ENCODE measurements around the gene PDPR. TPM values are rescaled to one million over a fixed set of nuclear protein-coding genes. Genes with fewer than 3 reads are reported as not detected.
"Not testable (repeated sequence)": the region's sequence is repeated elsewhere in the genome, so short reads cannot be mapped to it uniquely, and the experiment has no call there.

PDPR gene
- total and polyA plus RNA-seq, 8 donors = 6.8 to 15.2 (median 10.5) TPM

- FAIRE-seq; H3K9me3 ChIP-seq; intact Hi-C loops (cut with DNase I); H3K27me3 ChIP-seq; H3K4me1 ChIP-seq; H3K36me3 ChIP-seq: not testable (repeated sequence)
- Histone ChIP-seq H3K4me3 (peak overlapping the region in 2 of 4 donors; percentile 22 to 26), H3K27ac (peak overlapping the region in 1 of 4 donors; percentile 36)
- peak in 2 of 6 donors; percentile 20 to 22 for DNase-seq
- peak; percentile 88 to 96 (median 89) for ATAC-seq
- WGBS, 2 donors = 12 to 22% methylated on average over 12 to 23 of the region's 71 CpGs
Observed at GRCh38 chr16:70187858-70188607, 73.9 kb downstream of the PDPR start.

- H3K27ac ChIP-seq = peak overlapping the region in 1 of 4 donors; percentile 36
- H3K27me3 ChIP-seq; FAIRE-seq; H3K36me3 ChIP-seq; DNase-seq; intact Hi-C loops (cut with DNase I); H3K9me3 ChIP-seq; H3K4me1 ChIP-seq: not testable (repeated sequence)
- 2 to 5% methylated on average over 4 to 11 of the region's 22 CpGs for WGBS, 2 donors
- ATAC-seq = peak; percentile 71 to 81 (median 78)
- H3K4me3 ChIP-seq = peak overlapping the region in 1 of 4 donors; percentile 26
Observed at GRCh38 chr16:70188608-70188915, 74.4 kb downstream of the PDPR start.

- H3K4me3 ChIP-seq; intact Hi-C loops (cut with DNase I); H3K36me3 ChIP-seq; H3K27ac ChIP-seq; H3K9me3 ChIP-seq; H3K4me1 ChIP-seq; FAIRE-seq; H3K27me3 ChIP-seq; DNase-seq; ATAC-seq: not testable (repeated sequence)
- WGBS, 2 donors = no CpG with 5 or more reads among the region's 5 CpGs
Observed at GRCh38 chr16:70190574-70190973, 76.4 kb downstream of the PDPR start.

GRCh38 chr16:70196683-70197300 lies 82.7 kb downstream of the PDPR start:
- WGBS, 2 donors = 78 to 81% methylated on average over 8 of the region's 12 CpGs
- H3K9me3 ChIP-seq; H3K27me3 ChIP-seq; FAIRE-seq; H3K4me3 ChIP-seq; H3K4me1 ChIP-seq; intact Hi-C loops (cut with DNase I); H3K27ac ChIP-seq; H3K36me3 ChIP-seq: not testable (repeated sequence)
- DNase-seq (peak in 1 of 6 donors; percentile 27), ATAC-seq (peak in 2 of 4 donors; percentile 11 to 38)

- DNase-seq; intact Hi-C loops (cut with DNase I); H3K4me3 ChIP-seq; H3K36me3 ChIP-seq; H3K4me1 ChIP-seq; FAIRE-seq; ATAC-seq; H3K27ac ChIP-seq; H3K9me3 ChIP-seq; H3K27me3 ChIP-seq: not testable (repeated sequence)
- 81 to 97% methylated on average over 4 to 7 of the region's 7 CpGs for WGBS, 2 donors
Observed at GRCh38 chr16:70197611-70198010, 83.5 kb downstream of the PDPR start.

- FAIRE-seq; H3K27me3 ChIP-seq; H3K4me3 ChIP-seq; intact Hi-C loops (cut with DNase I); H3K36me3 ChIP-seq; H3K9me3 ChIP-seq; ATAC-seq; H3K4me1 ChIP-seq; H3K27ac ChIP-seq: not testable (repeated sequence)
- DNase-seq = peak in 1 of 6 donors; percentile 24
- WGBS, 2 donors = 89 to 90% methylated on average over 9 of the region's 9 CpGs
Observed at GRCh38 chr16:70198230-70198629, 84.1 kb downstream of the PDPR start.

- DNase-seq; H3K36me3 ChIP-seq; H3K27ac ChIP-seq; H3K27me3 ChIP-seq; H3K9me3 ChIP-seq; intact Hi-C loops (cut with DNase I); H3K4me3 ChIP-seq; FAIRE-seq; H3K4me1 ChIP-seq: not testable (repeated sequence)
- 56 to 64% methylated on average over 3 of the region's 3 CpGs for WGBS, 2 donors
- peak in 1 of 4 donors; percentile 37 for ATAC-seq
Observed at GRCh38 chr16:70198666-70199065, 84.5 kb downstream of the PDPR start.

- WGBS, 2 donors = 89 to 91% methylated on average over 9 of the region's 9 CpGs
- H3K9me3 ChIP-seq; H3K4me3 ChIP-seq; H3K27ac ChIP-seq; H3K27me3 ChIP-seq; H3K4me1 ChIP-seq; H3K36me3 ChIP-seq; intact Hi-C loops (cut with DNase I); FAIRE-seq; ATAC-seq: not testable (repeated sequence)
- peak in 1 of 6 donors; percentile 21 for DNase-seq
Observed at GRCh38 chr16:70199170-70199569, 85.0 kb downstream of the PDPR start.

GRCh38 chr16:70200063-70200462 lies 85.9 kb downstream of the PDPR start:
- H3K4me1 ChIP-seq; H3K4me3 ChIP-seq; H3K9me3 ChIP-seq; FAIRE-seq; intact Hi-C loops (cut with DNase I); H3K27me3 ChIP-seq; ATAC-seq; H3K36me3 ChIP-seq; H3K27ac ChIP-seq: not testable (repeated sequence)
- peak in 1 of 6 donors; percentile 5 for DNase-seq
- WGBS, 2 donors = 76 to 93% methylated on average over 7 to 8 of the region's 8 CpGs

- H3K4me3 ChIP-seq; H3K27ac ChIP-seq; H3K36me3 ChIP-seq; H3K4me1 ChIP-seq; ATAC-seq; H3K27me3 ChIP-seq; intact Hi-C loops (cut with DNase I); DNase-seq; FAIRE-seq; H3K9me3 ChIP-seq: not testable (repeated sequence)
- WGBS, 2 donors = 84 to 97% methylated on average over 4 of the region's 7 CpGs
Observed at GRCh38 chr16:70203508-70203907, 89.4 kb downstream of the PDPR start.

- ATAC-seq; H3K4me3 ChIP-seq; FAIRE-seq; H3K36me3 ChIP-seq; H3K9me3 ChIP-seq; H3K27ac ChIP-seq; H3K4me1 ChIP-seq; intact Hi-C loops (cut with DNase I); DNase-seq; H3K27me3 ChIP-seq: not testable (repeated sequence)
- WGBS, 2 donors = 95 to 97% methylated on average over 12 to 18 of the region's 29 CpGs
Observed at GRCh38 chr16:70204010-70204409, 89.9 kb downstream of the PDPR start.

GRCh38 chr16:70204668-70205405 lies 90.7 kb downstream of the PDPR start:
- WGBS, 2 donors = 95 to 98% methylated on average over 11 to 33 of the region's 46 CpGs
- H3K4me3 ChIP-seq; H3K4me1 ChIP-seq; FAIRE-seq; H3K27me3 ChIP-seq; ATAC-seq; H3K9me3 ChIP-seq; intact Hi-C loops (cut with DNase I); H3K36me3 ChIP-seq; H3K27ac ChIP-seq: not testable (repeated sequence)
- DNase-seq = peak in 2 of 6 donors; percentile 27 to 76
